Adrenal gland (tissue), 12 donors: ENCODE measurements around the gene CCDC17. TPM values are rescaled to one million over a fixed set of nuclear protein-coding genes. Genes with fewer than 3 reads are reported as not detected.

ENCODE experiments used
- DNase-seq, 7 donors: peaks; one replicate each; pipeline ENCODE4 v3.0.0-alpha.2; 2019 to 2020
- H3K27ac ChIP-seq, 5 donors: fragments of 200-600 bp; sonication (generic) in 4 of 5; 1 replicate in 3 of 5; 2 replicates in 2 of 5; pipeline versions ENCODE4 v1.5.1 to v1.8.0; 2016 to 2020; ENCODE audit warnings: mild to moderate bottlenecking in 1 of 5
- H3K27me3 ChIP-seq: fragments of 200-600 bp; 2 replicates; pipeline ENCODE4 v1.8.0; 2021
- H3K36me3 ChIP-seq, 2 donors: fragments of 200-600 bp; replicated peaks in 1 of 2; 1 replicate in 1 of 2; 2 replicates in 1 of 2; pipeline versions ENCODE4 v1.5.1 to v1.8.0; 2018 to 2022
- H3K4me1 ChIP-seq, 2 donors: fragments of 200-600 bp; replicated peaks in 1 of 2; 1 replicate in 1 of 2; 2 replicates in 1 of 2; pipeline versions ENCODE4 v1.5.1 to v1.8.0; 2018 to 2021
- H3K4me3 ChIP-seq, 4 donors: fragments of 200-600 bp; sonication (generic) in 3 of 4; one replicate each; pipeline ENCODE4 v1.5.1; 2016 to 2018
- H3K9me3 ChIP-seq, 3 donors: fragments of 200-600 bp; sonication (generic) in 1 of 3; replicated peaks in 1 of 3; 1 replicate in 2 of 3; 2 replicates in 1 of 3; pipeline versions ENCODE4 v1.5.1 to v1.8.0; 2016 to 2021
- CTCF ChIP-seq, 6 experiments: fragments of 450-650 bp in 4 of 6; fragments of 200-600 bp in 2 of 6; sonication (generic) in 1 of 6; IDR thresholded peaks; 1 replicate in 5 of 6; 2 replicates in 1 of 6; pipeline versions ENCODE4 v1.5.1 to v1.8.0; 2016 to 2021; ENCODE audit warnings: antibody characterized with exemption in 6 of 6, mild to moderate bottlenecking in 2 of 6, moderate library complexity in 1 of 6
- POLR2A ChIP-seq, 2 donors: fragments of 450-650 bp; IDR thresholded peaks; one replicate each; pipeline ENCODE4 v1.6.1; 2017; ENCODE audit warnings: antibody characterized with exemption in 2 of 2, mild to moderate bottlenecking in 2 of 2, moderate library complexity in 1 of 2
- WGBS, 4 donors: extraction: QIAGEN DNeasy Blood & Tissue Kit in 2 of 4; methylation state at CpG; one replicate each; pipeline versions ENCODE4 v1.1.5 to v1.1.7; 2013 to 2017; 5-methylcytosine and 5-hydroxymethylcytosine counted together
- intact Hi-C, 2 donors: fragments of 100-400 bp; cut with DNase I; formaldehyde crosslinking; loops; one replicate each; pipeline versions ENCODE4 v1.14.1 to v1.15.0; 2022 to 2023
- polyA plus RNA-seq, 3 donors: library from polyadenylated mRNA; stranded (reverse); fragments of 200-250 nt in 2 of 3; fragments of 350-450 nt in 1 of 3; fragmentation: Illumina TruSeq in 1 of 3; extraction: RNeasy Lipid Tissue Mini Kit (QIAGEN cat#74804) in 1 of 3; gene quantifications; one replicate each; pipeline ENCODE4 v1.2.3, GENCODE V29; 2013 to 2014
- total RNA-seq, 9 donors: library from RNA; depleted of rRNA in 4 of 9; stranded (reverse); fragments of >200 nt in 4 of 9; fragments of 120-200 nt in 1 of 9; fragmentation: NEBNext Ultra II Directional in 1 of 9; extraction: Animal tissue kit (Norgen Biotek cat#: 25700) in 1 of 9; gene quantifications; one replicate each; pipeline versions ENCODE4 v1.1.0 to v1.2.4, GENCODE V29; 2013 to 2023
- donor health status: healthy with polysubstance abuse.
- donor health status: Bipolar disorder and iron deficiency.
- donor health status: DM: yes; HTN: yes; CAD: no.
- donor health status: DM: no; HTN: no; CAD: no.
- donor health status: DM: no; HTN: no; CAD: no.
- donor health status: DM: yes; HTN: yes; CAD: no.

The CCDC17 gene
- total and polyA plus RNA-seq, 12 donors, result 0.24 to 4.2 (median 1.8) TPM; not detected in 1

DNA sequence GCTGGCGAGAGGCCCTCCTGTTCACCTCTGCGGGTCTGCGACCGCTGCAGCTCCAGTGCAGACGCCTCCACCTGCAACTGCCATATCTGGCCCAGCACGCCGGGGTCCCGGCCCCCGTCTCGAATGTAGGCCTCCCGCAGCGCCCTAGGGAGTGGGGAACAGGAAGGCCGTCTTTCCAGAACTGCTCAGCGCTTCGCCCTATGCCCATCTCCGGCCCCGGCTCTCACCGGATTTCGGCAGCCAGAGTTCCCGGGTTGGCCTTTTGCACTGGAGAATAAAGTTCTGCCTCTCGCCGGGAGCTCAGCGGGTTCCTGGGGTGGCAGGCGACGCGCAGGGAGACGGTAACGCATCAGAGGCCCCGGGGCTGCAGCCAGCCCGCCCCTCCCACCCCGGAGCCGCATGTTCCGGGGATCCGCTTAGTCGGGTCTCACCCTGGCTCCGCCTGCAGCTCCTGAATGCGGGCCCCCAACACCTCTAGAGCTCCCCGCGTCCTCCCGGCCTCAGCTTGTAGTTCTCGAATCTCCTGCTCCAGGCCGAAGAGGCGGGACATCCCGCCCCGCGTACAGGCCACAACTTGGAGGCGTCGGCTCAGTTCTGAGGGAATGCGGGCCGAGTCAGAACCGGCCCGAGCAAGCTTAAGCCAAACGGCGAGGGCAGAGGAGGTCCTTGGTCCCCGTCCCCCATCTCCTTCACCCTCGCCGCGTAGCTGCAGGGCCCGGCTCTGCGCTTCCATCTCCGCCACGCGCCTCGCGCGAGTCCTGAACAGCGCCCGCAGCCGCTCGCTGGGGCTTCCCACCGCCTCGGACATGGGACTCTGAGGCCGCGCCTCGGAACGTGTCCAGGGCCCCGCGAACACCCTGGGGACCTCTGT, 1.1 kb downstream of the CCDC17 start:
- TF ChIP-seq CTCF (IDR thresholded peaks at IDR 0.05) (no peak), POLR2A (IDR thresholded peaks at IDR 0.05) (no peak)
- Histone ChIP-seq H3K9me3 (no peaks in the 10 kb centered on the region), H3K27ac (peak overlapping the region in 2 of 5 donors; percentile 44), H3K4me1 (peaks cover 0 to 10% of the 10 kb centered on the region in 2 donors), H3K4me3 (no peak overlapping the region), H3K36me3 (peaks cover 0 to 17% of the 10 kb centered on the region in 2 donors), H3K27me3 (no peaks in the 10 kb centered on the region)
- DNase-seq, result no peak
- intact Hi-C loops, result no loop called here
- WGBS, 4 donors, result 63 to 84% (median 74%) methylated on average over 46 to 78 of the region's 78 CpGs

DNA sequence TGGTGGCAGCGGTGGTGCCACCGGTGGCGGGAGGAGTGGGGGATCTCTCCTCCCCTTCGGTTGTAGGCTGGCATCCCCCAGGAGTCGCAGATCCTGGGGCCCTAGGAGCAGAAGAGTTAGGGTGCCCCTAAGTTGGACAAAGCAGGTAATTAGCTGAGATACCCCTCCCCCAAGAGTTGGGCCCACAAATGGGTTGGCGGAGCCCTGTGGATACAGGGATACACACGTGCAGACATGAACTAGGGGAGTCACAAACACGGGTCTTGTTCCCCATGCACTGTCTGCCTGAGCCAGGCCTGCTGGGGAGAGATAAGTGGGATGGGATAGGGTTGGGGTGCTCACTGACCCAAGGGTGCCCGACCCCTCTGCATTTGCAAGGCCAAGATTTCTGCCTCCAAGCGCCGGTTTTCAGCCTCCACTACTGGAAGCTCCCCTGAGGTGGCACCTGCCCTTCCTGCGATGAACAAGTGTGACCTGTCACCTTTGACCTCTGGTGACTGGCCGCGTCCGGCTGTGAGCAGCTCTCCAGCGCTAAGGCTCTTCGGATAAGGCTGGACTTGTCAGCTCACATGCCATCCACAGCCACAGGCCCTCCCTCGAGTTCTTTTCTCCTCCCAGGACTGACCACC, 1.8 kb downstream of the CCDC17 start:
- intact Hi-C loops, result no loop called here
- no peak for TF ChIP-seq POLR2A (IDR thresholded peaks at IDR 0.05)
- H3K27me3 ChIP-seq, result no peaks in the 10 kb centered on the region
- peaks cover 0 to 20% of the 10 kb centered on the region in 2 donors for H3K36me3 ChIP-seq
- peak overlapping the region in 2 of 5 donors; percentile 44 for H3K27ac ChIP-seq
- no peak overlapping the region for H3K4me3 ChIP-seq
- peaks cover 0 to 10% of the 10 kb centered on the region in 2 donors for H3K4me1 ChIP-seq
- DNase-seq, result no peak
- H3K9me3 ChIP-seq, result no peaks in the 10 kb centered on the region
- WGBS, 4 donors, result 45 to 77% (median 73%) methylated on average over 4 to 18 of the region's 18 CpGs

DNA sequence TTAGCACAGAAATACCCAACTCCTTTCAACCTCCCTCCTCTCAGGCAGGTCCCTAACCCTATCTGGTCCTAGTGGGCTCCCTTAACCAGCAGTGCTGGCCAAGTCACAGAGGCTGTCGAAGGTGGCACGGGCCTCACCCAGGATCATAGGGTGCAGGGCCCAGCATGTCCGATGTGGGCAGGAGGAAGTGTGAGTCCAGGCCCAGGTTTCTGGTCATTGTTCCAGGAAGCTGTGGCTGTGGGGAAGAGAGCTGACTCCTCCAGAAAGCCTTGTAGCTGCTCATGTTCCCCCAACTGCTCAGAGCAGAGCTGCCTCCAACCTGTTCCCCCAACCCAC, 2.4 kb downstream of the CCDC17 start:
- Histone ChIP-seq H3K27me3 (no peaks in the 10 kb centered on the region), H3K4me1 (peaks cover 0 to 10% of the 10 kb centered on the region in 2 donors), H3K9me3 (no peaks in the 10 kb centered on the region), H3K4me3 (no peak overlapping the region), H3K36me3 (peaks cover 0 to 20% of the 10 kb centered on the region in 2 donors), H3K27ac (peak overlapping the region in 2 of 5 donors; percentile 44)
- peak in 2 of 7 donors; percentile 34 for DNase-seq
- TF ChIP-seq POLR2A (IDR thresholded peaks at IDR 0.05) (no peak), CTCF (IDR thresholded peaks at IDR 0.05) (no peak)
- 61 to 73% (median 72%) methylated on average over 3 of the region's 3 CpGs; no CpG with 5 or more reads in 1 of the 4 donors for WGBS, 4 donors
- intact Hi-C loops, result no loop called here

DNA sequence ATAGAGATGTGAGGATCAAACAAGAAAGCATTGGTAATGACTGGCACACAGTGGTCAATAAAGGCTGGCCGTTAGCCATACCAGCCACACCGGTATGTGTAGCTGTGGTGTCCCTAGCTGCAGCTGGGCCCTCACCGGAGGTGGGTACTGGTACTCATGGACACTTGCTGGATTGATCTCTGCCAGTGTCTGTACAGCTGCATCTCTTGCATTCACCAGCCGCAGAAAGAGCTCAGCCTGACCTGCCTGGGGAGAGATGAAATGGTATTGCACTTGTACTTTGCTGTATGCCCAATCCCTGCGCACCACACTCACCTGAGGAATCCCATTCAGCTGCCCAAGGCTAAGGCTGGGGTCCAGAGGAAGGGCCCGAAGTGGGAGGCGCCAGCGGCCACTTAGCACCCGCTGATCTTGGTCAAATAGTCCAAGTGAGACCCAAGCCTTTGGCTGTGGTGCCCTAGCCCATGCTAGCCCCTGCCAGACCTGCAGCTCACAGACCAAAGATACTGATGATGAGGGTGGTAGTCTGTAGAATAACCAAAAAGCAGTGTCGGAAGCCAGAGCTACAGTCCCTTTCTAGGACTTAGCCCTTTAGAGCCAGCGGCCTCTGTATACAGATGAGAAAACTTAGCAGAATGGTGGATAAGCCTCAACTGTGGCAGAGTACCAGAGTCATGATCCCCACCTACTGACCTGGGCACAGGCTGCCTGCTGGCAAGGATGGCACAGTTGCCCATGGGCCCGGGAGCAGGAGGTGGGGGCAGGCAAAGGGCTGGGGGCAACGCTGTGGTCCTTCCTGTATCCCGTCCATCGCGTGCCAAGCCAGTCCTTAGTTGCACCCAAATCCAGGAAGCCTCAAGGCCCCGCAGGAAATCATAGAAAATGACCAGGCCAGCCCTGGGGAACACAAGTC, 3.0 kb downstream of the CCDC17 start:
- peaks cover 0 to 25% of the 10 kb centered on the region in 2 donors for H3K36me3 ChIP-seq
- WGBS, 4 donors, result 87 to 96% (median 88%) methylated on average over 10 to 17 of the region's 17 CpGs
- peak in 1 of 7 donors; percentile 29 for DNase-seq

More for the DNA sequence above, 3.0 kb downstream of the CCDC17 start:
- TF ChIP-seq CTCF (IDR thresholded peaks at IDR 0.05), result no peak
- TF ChIP-seq POLR2A (IDR thresholded peaks at IDR 0.05), result no peak
- intact Hi-C loops, result no loop called here
- Histone ChIP-seq H3K4me3 (no peak overlapping the region), H3K9me3 (no peaks in the 10 kb centered on the region), H3K27me3 (no peaks in the 10 kb centered on the region), H3K4me1 (peaks cover 0 to 10% of the 10 kb centered on the region in 2 donors), H3K27ac (peak overlapping the region in 2 of 5 donors; percentile 44)
